ENCODE measurements around the gene CTNNA3. TPM values are rescaled to one million over a fixed set of nuclear protein-coding genes. Genes with fewer than 3 reads are reported as not detected.

The CTNNA3 gene
- total and polyA plus RNA-seq, 2 of the 4 experiments (the other 2 are of a cell fraction): 0.19 to 0.90 TPM

- no peak overlapping the region for H3K4me3 ChIP-seq (ENCODE audit: insufficient read depth, low read depth, low read length)
- no peak overlapping the region for H3K18ac ChIP-seq (ENCODE audit: low read depth, low read length)
- no peak overlapping the region for H3K23ac ChIP-seq (ENCODE audit: low read depth, low read length)
- in situ Hi-C loops (cut with MboI; ENCODE audit: low sequenced_read_pairs) (no loop called here), intact Hi-C loops (cut with micrococcal nuclease) (no loop called here), dilution Hi-C loops (cut with HindIII; ENCODE audit: low sequenced_read_pairs, unreplicated experiment) (no loop called here)
- no peak overlapping the region for H2BK5ac ChIP-seq (ENCODE audit: low read depth, low read length, poor library complexity, severe bottlenecking)
- POLR2A ChIA-PET (ENCODE audit: unreplicated experiment): no interaction called here
- H4K5ac ChIP-seq (ENCODE audit: low read depth, low read length): no peak overlapping the region
- H3K56ac ChIP-seq (ENCODE audit: extremely low read depth, insufficient read depth, low read length): no peak overlapping the region
- H3K36me3 ChIP-seq (ENCODE audit: control insufficient read depth, insufficient read depth, low read length): no peaks in the 10 kb centered on the region
- no peaks in the 10 kb centered on the region for H3K79me1 ChIP-seq (ENCODE audit: low read depth in 1 of 2, low read length in 2 of 2)
- no peaks in the 10 kb centered on the region for H3K27me3 ChIP-seq (ENCODE audit: control insufficient read depth, insufficient read depth, low read length)
- H4K91ac ChIP-seq (ENCODE audit: insufficient read depth, low read depth, low read length): no peak overlapping the region
- CTCF ChIA-PET: no interaction called here
- no peak overlapping the region for H3K9ac ChIP-seq (ENCODE audit: low read depth, low read length)
- H2AK5ac ChIP-seq (ENCODE audit: low read depth, low read length): no peak overlapping the region
- H2BK120ac ChIP-seq (ENCODE audit: low read depth, low read length): no peak overlapping the region
- TF ChIP-seq BHLHE40 (IDR thresholded peaks at IDR 0.05; ENCODE audit: low read depth, low read length): no peak
- no peak for TF ChIP-seq RCOR1 (IDR thresholded peaks at IDR 0.05; ENCODE audit: insufficient replicate concordance, low read length)
- TF ChIP-seq, protein P1, sequence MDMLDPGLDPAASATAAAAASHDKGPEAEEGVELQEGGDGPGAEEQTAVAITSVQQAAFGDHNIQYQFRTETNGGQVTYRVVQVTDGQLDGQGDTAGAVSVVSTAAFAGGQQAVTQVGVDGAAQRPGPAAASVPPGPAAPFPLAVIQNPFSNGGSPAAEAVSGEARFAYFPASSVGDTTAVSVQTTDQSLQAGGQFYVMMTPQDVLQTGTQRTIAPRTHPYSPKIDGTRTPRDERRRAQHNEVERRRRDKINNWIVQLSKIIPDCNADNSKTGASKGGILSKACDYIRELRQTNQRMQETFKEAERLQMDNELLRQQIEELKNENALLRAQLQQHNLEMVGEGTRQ (IDR thresholded peaks at IDR 0.05; ENCODE audit: low read depth, low read length): no peak
- no peak for TF ChIP-seq MAFK (IDR thresholded peaks at IDR 0.05; ENCODE audit: low read depth, low read length)
- TF ChIP-seq, protein P2, sequence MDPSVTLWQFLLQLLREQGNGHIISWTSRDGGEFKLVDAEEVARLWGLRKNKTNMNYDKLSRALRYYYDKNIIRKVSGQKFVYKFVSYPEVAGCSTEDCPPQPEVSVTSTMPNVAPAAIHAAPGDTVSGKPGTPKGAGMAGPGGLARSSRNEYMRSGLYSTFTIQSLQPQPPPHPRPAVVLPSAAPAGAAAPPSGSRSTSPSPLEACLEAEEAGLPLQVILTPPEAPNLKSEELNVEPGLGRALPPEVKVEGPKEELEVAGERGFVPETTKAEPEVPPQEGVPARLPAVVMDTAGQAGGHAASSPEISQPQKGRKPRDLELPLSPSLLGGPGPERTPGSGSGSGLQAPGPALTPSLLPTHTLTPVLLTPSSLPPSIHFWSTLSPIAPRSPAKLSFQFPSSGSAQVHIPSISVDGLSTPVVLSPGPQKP (IDR thresholded peaks at IDR 0.05; ENCODE audit: borderline replicate concordance, low read depth, low read length): no peak
- no peak overlapping the region for H2BK15ac ChIP-seq (ENCODE audit: low read depth, low read length)
- no peak overlapping the region for H3K4ac ChIP-seq (ENCODE audit: low read depth, low read length)
- H3K9me1 ChIP-seq (ENCODE audit: insufficient read depth, low read length): no peaks in the 10 kb centered on the region
- no peak overlapping the region for H2AK9ac ChIP-seq (replicated peaks; ENCODE audit: low read depth, low read length, poor library complexity)
- H3K4me2 ChIP-seq (ENCODE audit: low read depth, low read length): no peak overlapping the region
- H3K4me1 ChIP-seq (ENCODE audit: control insufficient read depth, insufficient read depth, low read length): no peaks in the 10 kb centered on the region
- no peak overlapping the region for H3K14ac ChIP-seq (replicated peaks; ENCODE audit: low read depth, low read length)
- DNase-seq: no peak
- peaks cover 2% of the 10 kb centered on the region for H3K9me3 ChIP-seq (ENCODE audit: control insufficient read depth, insufficient read depth, low read length)
- no CpG with 5 or more reads among the region's 7 CpGs for WGBS, 2 experiments (ENCODE audit: extremely low coverage in 2 of 2, insufficient read length in 1 of 2)
- no peak overlapping the region for H4K8ac ChIP-seq (ENCODE audit: low read depth in 2 of 2, low read length in 2 of 2)
- H2AFZ ChIP-seq (replicated peaks; ENCODE audit: low read length, poor library complexity): no peak overlapping the region
- no peak overlapping the region for H3K27ac ChIP-seq (ENCODE audit: insufficient read depth, low read length)
- no TSS peak for BruUV-seq (replicated peaks)
- H4K20me1 ChIP-seq (ENCODE audit: insufficient read depth, low read length): no peaks in the 10 kb centered on the region
- ATAC-seq (ENCODE audit: low read depth): no peak
- H2BK20ac ChIP-seq (ENCODE audit: low read depth, low read length): no peak overlapping the region
These were observed 1366.8 kb downstream of the CTNNA3 start for GRCh38 chr10:66329147-66329546.
